Esophagus muscularis mucosa (tissue), 3 donors: ENCODE measurements around the gene GCSAM.

Source experiments
- POLR2A ChIP-seq: fragments of 450-650 bp; IDR thresholded peaks from one replicate; pipeline ENCODE4 v1.6.1; 2017; ENCODE audit warnings: antibody characterized with exemption, moderate library complexity, mild to moderate bottlenecking, low read depth
- TF ChIP-seq, protein P1 (sequence below), 3 experiments: fragments of 200-600 bp in 2 of 3; fragments of 450-650 bp in 1 of 3; sonication (generic) in 2 of 3; IDR thresholded peaks; one replicate each; pipeline ENCODE4 v1.5.1; 2017 to 2019; ENCODE audit warnings: antibody characterized with exemption in 3 of 3, mild to moderate bottlenecking in 2 of 3, moderate library complexity in 1 of 3

DNA sequence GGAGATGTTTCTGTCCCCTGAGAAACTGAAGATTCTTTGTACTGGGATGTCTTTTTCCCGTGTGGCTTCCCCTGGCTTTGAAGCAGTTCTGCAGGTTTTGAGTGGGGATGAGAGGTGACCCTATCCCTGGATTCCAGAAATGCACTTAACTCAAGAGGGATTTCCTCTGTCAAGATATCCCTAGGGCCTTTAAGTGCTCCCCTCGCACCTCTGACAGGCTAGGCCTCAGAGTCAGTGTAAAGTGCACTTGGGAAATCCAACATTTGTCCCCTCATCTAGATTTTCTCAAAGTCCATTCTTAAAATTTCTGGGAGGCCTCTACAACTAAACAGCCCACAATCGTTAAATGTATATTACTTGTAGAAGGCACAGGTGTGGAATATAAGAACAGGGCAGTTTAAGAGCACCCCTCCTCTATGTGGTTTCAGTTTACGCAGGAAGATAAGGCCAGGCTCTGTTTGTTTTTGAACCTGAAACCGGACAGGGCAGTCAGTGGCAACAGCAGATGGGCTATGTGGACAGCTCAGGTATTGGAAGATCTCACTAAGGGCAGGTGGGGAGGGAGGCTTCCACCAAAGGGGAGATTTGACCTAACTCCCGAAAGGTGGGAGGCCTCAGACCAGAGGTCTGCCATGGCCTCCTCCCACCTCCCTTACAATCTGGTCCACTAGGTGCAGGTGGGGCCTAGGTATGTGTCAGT, 42.0 kb downstream of the GCSAM start:
- TF ChIP-seq, protein P1, sequence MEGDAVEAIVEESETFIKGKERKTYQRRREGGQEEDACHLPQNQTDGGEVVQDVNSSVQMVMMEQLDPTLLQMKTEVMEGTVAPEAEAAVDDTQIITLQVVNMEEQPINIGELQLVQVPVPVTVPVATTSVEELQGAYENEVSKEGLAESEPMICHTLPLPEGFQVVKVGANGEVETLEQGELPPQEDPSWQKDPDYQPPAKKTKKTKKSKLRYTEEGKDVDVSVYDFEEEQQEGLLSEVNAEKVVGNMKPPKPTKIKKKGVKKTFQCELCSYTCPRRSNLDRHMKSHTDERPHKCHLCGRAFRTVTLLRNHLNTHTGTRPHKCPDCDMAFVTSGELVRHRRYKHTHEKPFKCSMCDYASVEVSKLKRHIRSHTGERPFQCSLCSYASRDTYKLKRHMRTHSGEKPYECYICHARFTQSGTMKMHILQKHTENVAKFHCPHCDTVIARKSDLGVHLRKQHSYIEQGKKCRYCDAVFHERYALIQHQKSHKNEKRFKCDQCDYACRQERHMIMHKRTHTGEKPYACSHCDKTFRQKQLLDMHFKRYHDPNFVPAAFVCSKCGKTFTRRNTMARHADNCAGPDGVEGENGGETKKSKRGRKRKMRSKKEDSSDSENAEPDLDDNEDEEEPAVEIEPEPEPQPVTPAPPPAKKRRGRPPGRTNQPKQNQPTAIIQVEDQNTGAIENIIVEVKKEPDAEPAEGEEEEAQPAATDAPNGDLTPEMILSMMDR (IDR thresholded peaks at IDR 0.05) = no peak
- no peak for TF ChIP-seq POLR2A
